ENCODE data around the gene PRRT1B. TPM values are rescaled to one million over a fixed set of nuclear protein-coding genes. Genes with fewer than 3 reads are reported as not detected.

PRRT1B gene
- total and polyA plus RNA-seq, 9 of the 15 experiments (the other 6 are each of a cell fraction or from before 2014, with no cell fraction given) = not detected

GRCh38 chr9:131593936-131594665 is 48.8 kb downstream of the PRRT1B start:
- Histone ChIP-seq H3K4me3 (no peak overlapping the region), H2AFZ (ENCODE audit: low read depth, low read length) (no peak overlapping the region), H3K79me2 (ENCODE audit: control insufficient read depth, insufficient read depth, low read length) (no peaks in the 10 kb centered on the region), H3K4me1 (replicated peaks in 1 of 2; ENCODE audit: control insufficient read depth in 2 of 2, insufficient read depth in 2 of 2, low read length in 2 of 2) (peaks cover 6 to 19% of the 10 kb centered on the region in 2 experiments; a peak in 4 of 5 replicates), H3K27me3 (ENCODE audit: control insufficient read depth in 2 of 2, insufficient read depth in 2 of 2, low read length in 2 of 2) (no peaks in the 10 kb centered on the region), H4K20me1 (replicated peaks; ENCODE audit: control insufficient read depth, insufficient read depth, low read length) (no peaks in the 10 kb centered on the region), H3K9ac (ENCODE audit: insufficient read depth in 1 of 2, low read depth in 2 of 2, low read length in 2 of 2) (no peak overlapping the region), H3K4me2 (ENCODE audit: insufficient read depth, low read length) (no peak overlapping the region), H3K9me3 (replicated peaks; ENCODE audit: control insufficient read depth, insufficient read depth, low read depth, low read length) (no peaks in the 10 kb centered on the region), H3K36me3 (ENCODE audit: control insufficient read depth, insufficient read depth, low read length) (peaks cover 32% of the 10 kb centered on the region; the same call in 2 of the 3 replicates), H3K27ac (ENCODE audit: extremely low read depth, low read depth, low read length) (no peak overlapping the region), H3K9me1 (ENCODE audit: control insufficient read depth, insufficient read depth, low read length) (no peaks in the 10 kb centered on the region)
- intact Hi-C loops (cut with micrococcal nuclease) (no loop called here), in situ Hi-C loops (cut with MboI) (loop anchor here (5.0 kb wide), 1 partner anchor 148 kb away; the partner anchor contains the start of gene RAPGEF1)
- no peak for ATAC-seq
- no peak for DNase-seq (ENCODE audit: extremely low read depth in 1 of 4, low spot score in 3 of 4)
- ChIA-PET CTCF (ENCODE audit: low intra/inter-chr PET ratio) (no interaction called here), POLR2A (interaction anchor here (0.6 to 0.9 kb wide), 3 partner anchors 221 to 413 kb away, joined by 3 read pairs; no protein-coding TSS in a partner anchor)
- no TSS peak for BruUV-seq (replicated peaks)
- FAIRE-seq = no peak
- WGBS (ENCODE audit: insufficient coverage, low coverage, missing lambda C conversion rate) = 81% methylated on average over 14 of the region's 21 CpGs
- TF ChIP-seq ID3 (CRISPR knock-in tag; IDR thresholded peaks at IDR 0.05) = no peak
- TF ChIP-seq ID3 (tag; IDR thresholded peaks at IDR 0.05) = no peak
- no peak for TF ChIP-seq MAFG (tag; conservative IDR thresholded peaks at IDR 0.05)
- no peak for TF ChIP-seq ZNF212 (CRISPR knock-in tag; IDR thresholded peaks at IDR 0.05)
- TF ChIP-seq TAF15 (IDR thresholded peaks at IDR 0.05; ENCODE audit: low read depth, low read length) = no peak
- no peak for TF ChIP-seq ARID2 (IDR thresholded peaks at IDR 0.05)
- TF ChIP-seq UBTF (IDR thresholded peaks at IDR 0.05; ENCODE audit: borderline replicate concordance in 1 of 2, low read depth in 2 of 2, low read length in 2 of 2) = no peak
- no peak for TF ChIP-seq HMBOX1 (IDR thresholded peaks at IDR 0.05)
- TF ChIP-seq MED1 (CRISPR knock-in tag; IDR thresholded peaks at IDR 0.05; ENCODE audit: borderline replicate concordance) = no peak
- TF ChIP-seq ZBTB33 (CRISPR knock-in tag; IDR thresholded peaks at IDR 0.05) = no peak
- TF ChIP-seq SFPQ (IDR thresholded peaks at IDR 0.05; ENCODE audit: low read depth, low read length) = no peak
- no peak for TF ChIP-seq MEF2D (tag; conservative IDR thresholded peaks at IDR 0.05; ENCODE audit: low read depth)
- no peak for TF ChIP-seq NELFE (IDR thresholded peaks at IDR 0.05; ENCODE audit: insufficient read depth, insufficient read length)
- TF ChIP-seq PTBP1 (IDR thresholded peaks at IDR 0.05; ENCODE audit: low read depth, low read length) = no peak
